Measurements from ENCODE around the gene SLC2A14.
"Not testable (repeated sequence)": the region's sequence is repeated elsewhere in the genome, so short reads cannot be mapped to it uniquely, and the experiment has no call there.

SLC2A14 gene

DNA sequence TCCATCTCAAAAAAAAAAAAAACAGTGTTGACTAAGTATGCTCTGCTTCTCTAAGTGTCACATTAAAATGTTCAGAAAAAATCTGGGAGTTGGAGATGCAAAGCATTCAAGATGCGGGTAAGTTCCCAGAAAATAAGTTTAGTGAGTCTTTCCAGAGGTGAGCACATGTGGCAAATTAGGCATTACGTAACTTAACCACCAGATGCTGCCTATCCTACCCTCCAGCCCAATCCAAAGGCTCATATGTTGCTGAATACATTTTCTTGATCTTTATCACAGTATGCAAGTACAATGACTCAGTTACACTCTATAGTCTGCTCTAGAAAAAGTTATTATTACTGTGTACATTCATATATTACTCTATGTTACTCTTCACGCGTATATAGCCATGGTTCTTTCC is 3.6 kb downstream of the SLC2A14 start:
- no peak for DNase-seq (ENCODE audit: low spot score)

DNA sequence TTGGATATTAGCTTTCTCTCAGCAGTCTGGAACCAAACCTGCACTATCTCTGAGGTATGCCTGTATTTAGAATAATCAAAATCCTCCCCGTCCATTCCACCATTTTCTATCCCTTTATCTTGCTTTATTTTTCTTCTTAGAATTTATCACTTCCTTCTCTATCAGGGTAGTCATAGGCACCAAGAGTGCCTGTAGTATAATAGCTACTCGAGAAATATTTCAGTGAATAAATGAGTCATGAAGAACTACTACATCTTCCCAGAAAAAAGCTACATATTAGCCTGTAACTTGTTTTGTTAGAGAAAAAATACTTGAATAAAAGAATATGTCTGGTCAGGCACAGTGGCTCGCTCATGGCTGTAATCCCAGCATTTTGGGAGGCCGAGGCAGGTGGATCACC is 4.3 kb downstream of the SLC2A14 start:
- DNase-seq (ENCODE audit: low spot score) = no peak

DNA sequence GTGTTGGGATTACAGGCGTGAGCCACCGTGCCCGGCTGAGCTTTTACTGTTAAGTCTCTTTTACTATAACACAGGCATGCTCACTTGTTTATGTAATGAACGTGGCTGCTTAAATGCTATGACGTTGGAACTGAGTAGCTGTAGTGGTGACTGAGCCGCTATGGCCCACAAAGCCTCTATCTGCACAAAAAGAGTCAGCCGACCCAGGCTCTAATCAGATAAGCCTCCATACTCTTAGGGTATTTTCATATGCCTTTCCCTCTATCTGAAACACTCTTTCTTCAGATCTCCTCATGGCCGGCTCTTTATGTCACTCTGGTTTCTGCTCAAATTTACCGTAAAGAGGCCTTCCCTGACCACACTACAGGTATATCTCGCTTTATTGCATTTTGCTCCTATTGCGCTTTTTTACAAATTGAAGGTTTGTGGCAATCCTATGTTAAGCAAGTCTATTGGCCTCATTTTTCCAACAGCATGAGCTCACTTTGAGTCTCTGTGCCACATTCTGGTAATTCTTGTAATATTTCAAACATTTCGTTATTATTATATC is 8.0 kb downstream of the SLC2A14 start:
- DNase-seq (ENCODE audit: low spot score) = no peak

DNA sequence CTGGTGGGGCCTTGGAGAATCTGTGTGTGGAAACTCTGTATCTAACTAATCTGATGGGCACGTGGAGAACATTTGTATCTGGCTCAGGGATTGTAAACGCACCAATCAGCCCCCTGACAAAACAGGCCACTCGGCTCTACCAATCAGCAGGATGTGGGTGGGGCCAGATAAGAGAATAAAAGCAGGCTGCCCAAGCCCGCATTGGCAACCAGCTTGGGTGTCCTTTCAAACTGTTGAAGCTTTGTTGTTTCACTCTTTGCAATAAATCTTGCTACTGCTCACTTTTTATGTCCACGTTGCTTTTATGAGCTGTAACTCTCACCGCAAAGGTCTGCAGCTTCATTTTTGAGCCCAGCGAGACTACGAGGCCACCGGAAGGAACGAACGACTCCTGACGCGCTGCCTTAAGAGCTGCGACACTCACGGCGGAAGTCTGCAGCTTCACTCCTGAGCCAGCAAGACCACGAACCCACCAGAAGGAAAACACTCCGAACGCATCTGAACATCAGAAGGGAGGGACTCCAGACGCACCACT is 9.8 kb downstream of the SLC2A14 start:
- DNase-seq (ENCODE audit: low spot score) = peak; percentile 8

DNA sequence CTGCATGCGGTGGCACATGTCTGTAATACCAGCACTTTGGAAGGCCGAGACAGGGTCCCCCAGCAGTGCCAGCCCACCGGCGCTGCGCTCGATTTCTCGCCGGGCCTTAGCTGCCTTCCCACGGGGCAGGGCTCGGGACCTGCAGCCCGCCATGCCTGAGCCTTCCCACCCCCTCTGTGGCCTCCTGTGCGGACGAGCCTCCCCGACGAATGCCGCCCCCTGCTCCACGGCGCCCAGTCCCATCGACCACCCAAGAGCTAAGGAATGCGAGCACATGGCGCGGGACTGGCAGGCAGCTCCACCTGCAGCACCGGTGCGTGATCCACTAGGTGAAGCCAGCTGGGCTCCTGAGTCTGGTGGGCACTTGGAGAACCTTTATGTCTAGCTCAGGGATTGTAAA is 10.4 kb downstream of the SLC2A14 start:
- DNase-seq (ENCODE audit: low spot score) = not testable (repeated sequence)

DNA sequence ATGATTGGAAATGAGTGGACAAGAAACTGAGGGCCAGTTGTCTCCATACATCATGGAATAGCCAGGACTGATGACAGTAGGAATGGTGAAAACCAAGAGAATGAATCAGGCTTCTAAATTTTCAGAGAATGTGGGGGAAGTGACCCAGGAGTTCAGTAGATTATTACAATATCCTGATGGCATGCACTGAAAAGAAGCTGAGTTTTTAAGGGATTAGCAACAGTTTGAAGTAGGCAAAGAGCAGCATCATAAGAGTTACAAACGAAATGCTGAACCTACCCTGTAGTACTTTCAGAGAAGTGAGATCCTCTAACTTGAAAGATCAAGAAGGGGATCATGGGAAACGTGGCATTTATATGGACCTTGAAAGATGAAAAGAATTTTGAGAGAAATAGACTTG is 13.2 kb downstream of the SLC2A14 start:
- no peak for DNase-seq (ENCODE audit: low spot score)

DNA sequence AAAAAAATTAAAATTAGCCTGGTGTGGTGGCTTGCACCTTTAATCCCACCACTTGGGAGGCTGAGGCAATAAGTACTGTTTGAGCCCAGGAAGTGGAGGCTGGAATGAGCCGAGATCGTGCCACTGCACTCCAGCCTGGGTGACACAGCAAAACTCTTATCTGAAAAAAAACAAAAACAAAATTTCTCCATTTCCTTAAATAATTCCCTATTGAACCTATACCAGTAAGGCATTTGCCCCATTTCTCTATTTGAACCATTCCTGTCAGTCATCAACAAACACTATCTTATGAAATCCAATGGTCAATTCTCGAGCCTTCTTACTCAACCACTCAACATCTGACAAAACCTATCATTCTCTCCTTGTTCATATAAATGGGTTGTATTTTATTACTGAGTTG is 14.7 kb downstream of the SLC2A14 start:
- DNase-seq (ENCODE audit: low spot score) = no peak

DNA sequence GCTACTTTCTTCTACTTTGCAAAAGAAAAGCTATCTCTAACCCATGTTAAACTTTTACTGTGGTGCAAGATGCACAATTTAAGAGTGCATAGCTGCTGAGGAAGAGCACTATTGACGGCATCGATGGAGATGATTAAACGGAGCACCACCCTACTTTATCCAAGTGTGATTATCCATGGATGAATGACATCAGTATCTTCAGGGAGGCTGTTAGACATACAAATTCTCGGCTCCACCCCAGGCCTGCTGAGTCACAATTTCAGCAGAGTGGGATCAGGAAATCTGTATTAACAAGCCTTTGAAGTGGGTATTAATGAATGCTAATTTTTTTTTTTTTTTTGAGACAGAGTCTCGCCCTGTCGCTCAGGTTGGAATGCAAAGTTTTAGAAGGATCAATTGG is 16.2 kb downstream of the SLC2A14 start:
- DNase-seq (ENCODE audit: low spot score) = no peak

DNA sequence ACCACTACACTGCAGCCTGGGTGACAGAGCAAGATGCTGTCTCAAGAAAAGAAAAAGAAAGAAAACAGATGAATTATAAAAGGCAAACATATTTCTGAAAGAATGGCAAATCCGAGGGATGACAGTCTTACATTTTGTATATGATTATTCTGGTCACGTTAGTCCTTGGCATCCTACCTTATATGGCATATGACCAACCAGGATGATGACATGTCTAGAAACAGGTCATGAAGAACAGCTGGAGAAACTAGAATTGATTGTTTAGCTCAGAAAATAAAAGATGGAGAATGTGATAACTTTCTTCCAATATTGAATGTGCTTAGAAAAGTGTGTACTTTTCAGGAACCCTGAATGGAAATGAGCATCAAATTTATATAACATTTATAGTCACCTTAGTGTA is 19.2 kb downstream of the SLC2A14 start:
- DNase-seq (ENCODE audit: low spot score) = no peak

DNA sequence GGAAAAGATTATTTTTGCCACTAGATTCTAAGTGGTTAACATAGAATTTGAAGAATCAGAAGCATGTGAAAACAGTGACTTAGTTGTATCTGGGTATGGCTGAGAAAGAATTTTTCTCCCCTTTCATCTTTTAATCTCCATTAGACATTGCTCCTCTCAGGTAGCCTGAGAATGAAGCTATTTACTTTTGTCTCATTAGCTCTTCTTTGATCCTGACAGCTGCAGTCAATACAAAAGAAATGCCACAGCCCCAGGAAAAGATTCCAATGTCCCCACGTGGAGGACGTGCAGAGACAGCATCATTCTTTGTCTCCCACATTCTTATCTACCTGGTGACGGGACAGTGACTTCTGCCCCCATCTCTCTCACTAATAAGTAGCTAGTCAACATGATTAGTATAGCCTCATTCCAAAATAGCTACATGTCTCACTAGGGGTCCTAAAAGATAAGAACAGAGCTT is 21.1 kb downstream of the SLC2A14 start:
- not testable (repeated sequence) for DNase-seq (ENCODE audit: low spot score)

DNA sequence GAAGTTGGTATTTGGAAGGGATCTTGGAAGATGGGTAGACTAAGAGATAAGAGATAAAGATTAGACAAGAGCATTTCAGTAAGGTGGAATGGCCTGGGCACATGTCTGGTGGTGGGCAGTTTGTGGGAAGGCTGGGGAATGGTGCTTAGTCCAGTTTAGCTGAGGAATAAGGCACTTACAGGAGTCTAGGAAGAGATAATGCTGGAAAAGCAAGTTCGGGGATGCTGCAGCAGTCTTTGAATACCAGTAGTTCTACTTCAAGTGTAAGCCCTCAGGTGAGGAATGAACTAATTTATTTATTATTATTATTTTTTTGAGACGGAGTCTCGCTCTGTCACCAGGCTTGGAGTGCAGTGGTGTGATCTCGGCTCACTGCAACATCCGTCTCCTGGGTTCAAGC is 22.6 kb downstream of the SLC2A14 start:
- not testable (repeated sequence) for DNase-seq (ENCODE audit: low spot score)

DNA sequence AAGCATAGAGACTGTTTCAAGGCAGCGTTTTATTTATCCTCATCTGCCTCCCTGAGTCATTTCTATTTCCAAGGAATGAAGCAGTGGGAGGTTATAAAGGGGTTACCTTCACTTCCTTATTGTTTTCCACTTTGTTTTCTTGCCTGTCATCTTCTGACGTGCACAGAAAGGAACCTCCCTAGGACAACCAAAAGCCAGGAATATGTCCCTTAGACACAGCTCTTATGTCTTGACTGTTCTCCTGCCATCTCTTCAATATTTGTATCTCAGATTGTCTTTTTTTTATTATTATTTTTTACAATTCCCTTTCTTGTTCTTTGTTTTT is 24.7 kb downstream of the SLC2A14 start:
- DNase-seq (ENCODE audit: low spot score) = not testable (repeated sequence)

DNA sequence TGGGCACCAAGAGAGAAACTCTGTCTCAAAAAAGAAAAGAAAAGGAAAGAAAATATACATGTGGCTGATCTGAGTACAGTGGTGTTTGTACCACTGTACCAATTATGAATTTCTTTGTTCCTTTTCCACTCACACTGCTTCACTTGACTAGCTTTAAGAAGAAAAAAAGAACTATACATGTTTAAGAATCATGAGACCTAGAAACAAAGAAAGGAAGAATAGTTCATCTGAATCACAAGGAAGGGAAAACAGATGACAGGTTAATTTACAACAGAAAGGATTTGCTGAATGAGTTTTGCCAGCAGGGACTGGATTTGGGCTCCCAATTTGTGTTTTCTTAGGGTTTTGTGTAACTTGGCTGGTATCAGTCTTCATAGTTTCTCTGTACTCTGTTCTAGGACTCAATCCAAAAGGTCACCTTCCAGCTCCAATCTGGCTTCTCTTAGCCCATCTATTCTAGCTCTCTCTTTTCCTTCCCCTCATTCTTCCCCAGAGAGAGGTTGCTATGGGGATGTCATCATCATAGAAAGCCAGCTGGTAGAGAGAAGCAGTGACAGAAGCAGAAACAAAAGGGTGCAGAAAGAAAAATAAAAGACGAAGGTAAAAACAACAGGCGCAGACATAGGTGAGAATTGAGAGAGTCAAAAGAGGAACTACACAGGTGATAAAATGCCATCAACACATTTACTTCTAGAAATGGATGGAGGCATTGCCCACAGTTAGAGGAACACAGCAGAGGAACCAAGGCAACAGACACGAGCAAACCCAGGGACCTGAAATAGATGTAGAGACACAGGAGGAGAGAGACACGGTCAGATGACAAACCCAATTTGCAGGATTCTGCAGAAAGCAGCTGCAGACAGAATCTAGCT is 25.3 kb downstream of the SLC2A14 start:
- DNase-seq (ENCODE audit: low spot score) = not testable (repeated sequence)

DNA sequence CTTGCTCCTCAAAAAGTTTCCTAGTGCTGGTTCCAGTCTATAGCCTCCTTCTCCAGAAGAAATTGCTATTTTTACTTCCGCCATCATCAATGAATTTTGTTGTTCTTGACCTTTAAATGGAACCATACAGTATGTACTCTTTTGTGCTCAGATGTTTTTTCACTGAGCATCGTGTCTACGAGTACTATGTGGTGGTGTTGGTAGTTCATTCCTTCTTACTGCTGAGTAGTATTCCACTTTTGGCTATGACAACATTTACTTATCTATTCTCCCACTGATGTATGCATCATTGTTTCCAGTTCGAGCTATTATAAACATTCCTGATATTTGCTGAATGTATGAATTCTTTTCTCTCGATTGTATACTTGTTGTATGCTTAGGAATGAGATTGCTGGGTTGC is 28.6 kb downstream of the SLC2A14 start:
- DNase-seq (ENCODE audit: low spot score) = no peak

DNA sequence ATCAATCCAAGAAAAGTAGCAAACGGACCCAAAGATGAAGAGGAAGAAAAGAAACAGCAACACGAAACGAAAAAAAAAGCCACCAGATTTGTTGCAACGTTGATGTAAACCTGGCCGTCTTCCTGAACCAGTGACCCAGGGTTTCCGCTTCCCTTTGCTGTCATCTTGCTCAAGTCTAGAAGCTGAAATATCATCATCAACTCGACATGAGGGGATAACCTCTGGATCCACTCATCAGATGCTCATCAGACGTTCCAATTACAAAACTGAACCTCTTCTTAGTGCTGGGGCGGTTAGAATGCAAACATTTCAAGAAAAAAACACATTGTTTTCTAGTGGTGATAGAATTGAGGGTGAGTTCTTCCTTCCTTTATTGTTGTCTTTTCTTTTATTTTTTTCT is 29.1 kb downstream of the SLC2A14 start:
- peak; percentile 12 for DNase-seq (ENCODE audit: low spot score)

DNA sequence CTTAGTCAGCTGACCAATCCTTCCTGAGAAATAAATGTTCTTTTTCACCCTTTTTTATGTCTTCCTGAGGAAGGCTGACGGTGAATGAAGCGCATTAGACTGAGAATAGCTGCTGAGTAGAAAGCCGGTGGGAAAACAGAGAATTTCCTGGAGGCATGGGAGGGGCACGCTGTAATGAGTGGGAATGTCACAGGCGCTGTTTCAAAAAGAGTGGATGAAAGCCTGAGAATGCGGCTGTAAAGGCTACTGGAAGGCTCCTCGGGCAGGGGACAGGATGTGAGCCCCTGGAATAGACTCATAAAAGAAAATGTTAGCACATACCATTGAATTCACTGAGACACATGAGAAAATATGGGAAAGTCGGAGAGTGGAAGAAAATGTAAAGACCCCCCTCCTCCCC is 29.6 kb downstream of the SLC2A14 start:
- DNase-seq (ENCODE audit: low spot score) = not testable (repeated sequence)

DNA sequence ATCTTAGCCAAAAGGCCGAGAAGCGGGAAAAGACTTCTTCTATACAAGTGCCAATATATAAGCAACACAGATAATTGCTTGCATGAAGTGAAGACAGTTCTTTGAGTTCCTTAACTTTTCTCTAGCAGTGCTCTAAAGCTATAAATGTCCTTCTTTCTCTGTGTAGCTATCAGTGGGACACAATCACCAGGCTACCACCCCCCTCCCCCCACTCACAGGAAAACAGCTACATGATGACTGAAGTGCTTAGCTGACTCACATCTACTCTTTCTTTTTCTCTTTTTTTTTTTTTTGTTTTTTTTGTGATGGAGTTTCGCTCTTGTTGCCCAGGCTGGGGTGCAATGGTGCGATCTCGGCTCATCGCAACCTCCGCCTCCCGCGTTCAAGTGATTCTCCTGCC is 30.3 kb downstream of the SLC2A14 start:
- DNase-seq (ENCODE audit: low spot score) = not testable (repeated sequence)

DNA sequence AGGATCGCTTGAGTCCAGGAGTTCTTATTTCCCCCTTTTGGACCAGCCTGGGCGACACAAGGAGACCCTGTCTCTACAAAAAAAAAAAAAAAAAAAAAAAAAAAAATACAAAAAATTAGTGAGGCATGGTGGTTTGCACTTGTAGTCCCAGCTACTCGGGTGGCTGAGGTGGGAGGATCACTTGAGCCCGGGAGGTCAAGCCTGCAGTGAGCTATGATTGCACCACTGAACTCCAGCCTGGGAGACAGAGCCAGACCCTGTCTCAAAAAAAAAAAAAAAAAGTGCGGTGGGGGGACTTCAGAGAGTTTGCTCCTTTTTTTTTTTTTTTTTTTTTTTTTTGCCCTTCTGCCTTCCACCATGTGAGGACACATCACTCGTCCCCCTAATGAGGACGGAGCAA is 32.9 kb downstream of the SLC2A14 start:
- not testable (repeated sequence) for DNase-seq (ENCODE audit: low spot score)

DNA sequence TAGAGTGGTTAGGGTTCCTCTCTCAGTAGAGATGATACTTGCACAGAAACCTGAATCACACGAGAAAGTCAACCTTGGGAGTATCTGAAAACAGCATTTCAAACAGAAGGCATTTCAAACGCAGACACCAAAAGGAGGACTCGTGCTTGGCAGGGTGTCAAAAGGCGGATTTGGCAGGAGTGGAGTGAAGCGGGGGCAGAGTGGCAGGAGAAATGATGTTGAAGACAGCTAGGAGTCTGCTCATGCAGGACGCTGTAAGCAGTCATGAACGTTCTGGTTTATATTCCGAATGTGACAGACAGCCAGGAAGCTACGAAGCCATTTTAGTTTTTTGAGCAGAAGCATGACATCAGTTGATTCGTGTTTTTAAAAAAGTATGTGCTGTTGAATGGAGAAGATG is 33.5 kb downstream of the SLC2A14 start:
- DNase-seq (ENCODE audit: low spot score) = not testable (repeated sequence)

DNA sequence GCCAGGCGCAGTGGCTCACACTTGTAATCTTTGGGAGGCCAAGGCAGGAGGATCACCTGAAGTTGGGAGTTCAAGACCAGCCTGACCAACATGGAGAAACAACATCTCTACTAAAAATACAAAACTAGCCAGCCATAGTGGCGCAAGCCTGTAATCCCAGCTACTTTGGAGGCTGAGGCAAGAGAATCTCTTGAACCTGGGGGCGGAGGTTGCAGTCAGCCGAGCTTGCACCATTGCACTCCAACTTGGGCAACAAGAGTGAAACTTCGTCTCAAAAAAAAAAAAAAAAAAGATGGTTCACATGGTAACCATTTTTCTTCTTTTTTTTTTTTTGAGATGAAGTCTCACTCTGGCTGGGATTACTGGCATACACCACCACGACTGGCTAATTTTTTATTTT is 35.3 kb downstream of the SLC2A14 start:
- no peak for DNase-seq (ENCODE audit: low spot score)

DNA sequence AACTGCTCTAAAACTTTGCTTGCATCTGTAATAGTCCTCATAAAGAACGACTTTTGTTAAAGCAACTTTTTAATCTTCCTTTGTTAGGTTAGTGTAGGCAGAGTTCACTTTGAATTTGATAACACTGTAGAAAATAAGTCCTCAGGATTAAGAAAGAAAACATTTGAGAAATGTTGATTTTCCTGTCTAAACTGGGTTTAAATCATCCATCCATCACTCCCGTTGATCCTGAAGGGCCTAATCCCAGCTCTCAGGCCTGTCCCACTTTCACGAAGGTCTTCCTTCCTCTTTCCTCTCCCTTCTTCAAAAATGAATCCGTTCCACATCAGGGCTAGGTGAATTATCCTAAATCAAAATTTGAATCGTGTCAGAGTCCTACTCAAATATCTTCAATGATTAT is 36.9 kb downstream of the SLC2A14 start:
- no peak for DNase-seq (ENCODE audit: low spot score)

DNA sequence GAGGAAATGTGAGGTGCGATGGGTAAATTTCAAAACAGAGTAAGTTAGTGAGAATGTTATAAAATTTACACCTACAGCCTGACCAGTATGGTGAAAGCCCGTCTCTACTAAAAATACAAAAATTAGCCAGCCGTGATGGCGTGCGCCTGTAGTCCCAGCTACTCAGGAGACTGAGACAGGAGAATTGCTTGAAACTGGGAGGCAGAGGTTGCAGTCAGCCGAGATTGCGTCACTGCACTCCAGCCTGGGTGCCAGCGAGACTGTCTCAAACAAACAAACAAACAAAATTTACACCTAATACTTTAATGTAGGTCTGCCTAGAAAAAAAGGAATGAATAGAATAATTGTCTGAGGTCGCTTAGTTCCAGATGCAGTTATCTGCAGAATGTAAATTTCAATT is 37.6 kb downstream of the SLC2A14 start:
- DNase-seq (ENCODE audit: low spot score) = no peak

DNA sequence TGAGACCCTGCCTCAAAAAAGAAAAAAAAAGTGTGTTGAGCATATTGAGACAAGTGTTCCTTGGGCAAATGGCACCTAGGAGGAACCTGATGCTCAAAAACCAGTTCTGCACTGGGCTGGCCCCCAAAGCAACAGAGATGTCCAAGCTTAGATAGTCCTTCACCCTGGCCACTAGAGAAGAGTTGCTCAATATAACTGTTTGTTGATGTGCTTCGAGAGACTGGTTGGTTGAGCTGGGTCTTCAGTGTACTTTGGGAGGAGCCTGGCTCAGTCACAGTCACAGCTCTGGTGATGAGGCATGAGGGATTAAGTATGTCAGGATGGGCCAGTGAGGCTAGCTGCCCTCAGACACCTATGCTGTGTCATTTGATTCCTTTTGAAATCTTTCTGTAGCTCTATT is 38.0 kb downstream of the SLC2A14 start:
- no peak for DNase-seq (ENCODE audit: low spot score)

DNA sequence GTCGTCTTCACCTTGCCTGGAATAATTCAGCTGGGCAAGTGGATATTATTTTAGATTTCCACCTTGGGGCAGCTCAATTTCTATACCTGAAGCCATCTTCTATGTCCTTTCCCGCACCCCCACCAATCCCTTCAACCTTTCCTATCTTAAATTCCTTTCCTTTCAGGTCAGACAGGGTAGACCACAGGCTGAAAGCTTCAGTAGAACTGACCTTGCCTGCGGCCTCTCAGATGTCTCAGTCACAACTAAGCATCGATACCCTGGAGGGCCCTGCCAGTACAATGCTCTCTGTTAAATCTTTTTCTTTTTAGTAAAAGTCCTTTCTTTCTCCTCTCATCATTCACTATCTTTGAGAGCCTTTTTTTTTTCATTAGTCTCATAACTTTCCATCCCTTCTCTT is 38.9 kb downstream of the SLC2A14 start:
- DNase-seq (ENCODE audit: low spot score) = no peak

Measured in activated CD4-positive, alpha-beta T cell treated with anti-CD3 and anti-CD28 coated beads, Interleukin-2, Interleukin-4, amounts not matched to agents 100 ng/mL and 50 ng/mL, durations not matched to agents 16 hours and 8 hours (primary cell).